ENCODE results near the gene MS4A8.

The MS4A8 gene

GRCh38 chr11:60718524-60719316, 19.3 kb downstream of the MS4A8 start:
- Histone ChIP-seq H3K4me3 (IDR thresholded peaks at IDR 0.05; ENCODE audit: insufficient read depth, low read depth, low read length) (no peak overlapping the region), H4K20me1 (ENCODE audit: insufficient read depth) (no peaks in the 10 kb centered on the region), H2AFZ (ENCODE audit: low read depth) (no peak overlapping the region), H3K4me1 (ENCODE audit: low read depth, poor library complexity, severe bottlenecking) (no peaks in the 10 kb centered on the region), H3K79me2 (ENCODE audit: insufficient read depth, low read depth) (no peaks in the 10 kb centered on the region), H3K4me2 (no peak overlapping the region), H3K27me3 (ENCODE audit: insufficient read depth, low read depth) (no peaks in the 10 kb centered on the region), H3K9ac (no peak overlapping the region), H3K36me3 (ENCODE audit: insufficient read depth) (no peaks in the 10 kb centered on the region), H3K27ac (no peak overlapping the region)
- no peak for TF ChIP-seq CTCF (conservative IDR thresholded peaks at IDR 0.05; ENCODE audit: low read depth, low read length)

- H2AFZ ChIP-seq (ENCODE audit: low read depth) = no peak overlapping the region
- H3K27ac ChIP-seq = no peak overlapping the region
- no peak for TF ChIP-seq CTCF (conservative IDR thresholded peaks at IDR 0.05; ENCODE audit: low read depth, low read length)
- H3K4me1 ChIP-seq (ENCODE audit: low read depth, poor library complexity, severe bottlenecking) = no peaks in the 10 kb centered on the region
- no peak overlapping the region for H3K4me2 ChIP-seq
- no peak overlapping the region for H3K9ac ChIP-seq
- H3K36me3 ChIP-seq (ENCODE audit: insufficient read depth) = no peaks in the 10 kb centered on the region
- H3K27me3 ChIP-seq (ENCODE audit: insufficient read depth, low read depth) = no peaks in the 10 kb centered on the region
- H3K4me3 ChIP-seq (IDR thresholded peaks at IDR 0.05; ENCODE audit: insufficient read depth, low read depth, low read length) = no peak overlapping the region
- H3K79me2 ChIP-seq (ENCODE audit: insufficient read depth, low read depth) = no peaks in the 10 kb centered on the region
- H4K20me1 ChIP-seq (ENCODE audit: insufficient read depth) = no peaks in the 10 kb centered on the region
These were observed 20.0 kb downstream of the MS4A8 start for GRCh38 chr11:60719391-60719790.

GRCh38 chr11:60720460-60720859, 21.0 kb downstream of the MS4A8 start:
- no peaks in the 10 kb centered on the region for H3K36me3 ChIP-seq (ENCODE audit: insufficient read depth)
- no peak for TF ChIP-seq CTCF (conservative IDR thresholded peaks at IDR 0.05; ENCODE audit: low read depth, low read length)
- no peaks in the 10 kb centered on the region for H3K27me3 ChIP-seq (ENCODE audit: insufficient read depth, low read depth)
- H2AFZ ChIP-seq (ENCODE audit: low read depth) = no peak overlapping the region
- H4K20me1 ChIP-seq (ENCODE audit: insufficient read depth) = no peaks in the 10 kb centered on the region
- no peaks in the 10 kb centered on the region for H3K79me2 ChIP-seq (ENCODE audit: insufficient read depth, low read depth)
- no peaks in the 10 kb centered on the region for H3K4me1 ChIP-seq (ENCODE audit: low read depth, poor library complexity, severe bottlenecking)
- H3K9ac ChIP-seq = no peak overlapping the region
- no peak overlapping the region for H3K27ac ChIP-seq
- H3K4me2 ChIP-seq = no peak overlapping the region
- no peak overlapping the region for H3K4me3 ChIP-seq (IDR thresholded peaks at IDR 0.05; ENCODE audit: insufficient read depth, low read depth, low read length)

GRCh38 chr11:60724420-60724819, 25.0 kb downstream of the MS4A8 start, which contains the start of gene MS4A18:
Gene MS4A18 (plus strand): TSS chr11:60724720.
- no peaks in the 10 kb centered on the region for H3K79me2 ChIP-seq (ENCODE audit: insufficient read depth, low read depth)
- no peaks in the 10 kb centered on the region for H3K27me3 ChIP-seq (ENCODE audit: insufficient read depth, low read depth)
- no peak within 1 kb of the TSS for H3K27ac ChIP-seq
- no peak for TF ChIP-seq CTCF (conservative IDR thresholded peaks at IDR 0.05; ENCODE audit: low read depth, low read length)
- no peaks in the 10 kb centered on the region for H4K20me1 ChIP-seq (ENCODE audit: insufficient read depth)
- H3K4me2 ChIP-seq = no peak within 1 kb of the TSS
- H3K36me3 ChIP-seq (ENCODE audit: insufficient read depth) = no peaks in the 10 kb centered on the region
- no peak within 1 kb of the TSS for H3K4me3 ChIP-seq (IDR thresholded peaks at IDR 0.05; ENCODE audit: insufficient read depth, low read depth, low read length)
- no peaks in the 10 kb centered on the region for H3K4me1 ChIP-seq (ENCODE audit: low read depth, poor library complexity, severe bottlenecking)
- no peak within 1 kb of the TSS for H3K9ac ChIP-seq
- H2AFZ ChIP-seq (ENCODE audit: low read depth) = no peak within 1 kb of the TSS

Measured in KMS-11 (cell line).